ENCODE data around the gene TMBIM1. TPM values are rescaled to one million over a fixed set of nuclear protein-coding genes. Genes with fewer than 3 reads are reported as not detected.

TMBIM1 gene
- total and polyA plus RNA-seq, 9 of the 15 experiments (the other 6 are each of a cell fraction or from before 2014, with no cell fraction given) = 14.2 to 105 (median 47.0) TPM

- WGBS (ENCODE audit: insufficient coverage, low coverage, missing lambda C conversion rate) = 56% methylated on average over 3 of the region's 3 CpGs
- Histone ChIP-seq H3K27me3 (ENCODE audit: control insufficient read depth in 2 of 2, insufficient read depth in 2 of 2, low read length in 2 of 2) (no peaks in the 10 kb centered on the region), H3K79me2 (ENCODE audit: control insufficient read depth, insufficient read depth, low read length) (no peaks in the 10 kb centered on the region), H2AFZ (ENCODE audit: low read depth, low read length) (no peak overlapping the region), H3K27ac (ENCODE audit: extremely low read depth, low read depth, low read length) (no peak overlapping the region), H3K4me1 (replicated peaks in 1 of 2; ENCODE audit: control insufficient read depth in 2 of 2, insufficient read depth in 2 of 2, low read length in 2 of 2) (no peaks in the 10 kb centered on the region; a peak in 1 of 5 replicates), H3K4me3 (no peak overlapping the region), H3K36me3 (ENCODE audit: control insufficient read depth, insufficient read depth, low read length) (peaks cover 80% of the 10 kb centered on the region), H3K9me1 (ENCODE audit: control insufficient read depth, insufficient read depth, low read length) (no peaks in the 10 kb centered on the region), H3K9me3 (replicated peaks; ENCODE audit: control insufficient read depth, insufficient read depth, low read depth, low read length) (no peaks in the 10 kb centered on the region), H4K20me1 (replicated peaks; ENCODE audit: control insufficient read depth, insufficient read depth, low read length) (no peaks in the 10 kb centered on the region), H3K4me2 (ENCODE audit: insufficient read depth, low read length) (no peak overlapping the region), H3K9ac (ENCODE audit: insufficient read depth in 1 of 2, low read depth in 2 of 2, low read length in 2 of 2) (no peak overlapping the region)
- ATAC-seq (no peak), FAIRE-seq (no peak), DNase-seq (ENCODE audit: extremely low read depth in 1 of 4, low spot score in 3 of 4) (no peak)
- in situ Hi-C loops (cut with MboI) (no loop called here), intact Hi-C loops (cut with micrococcal nuclease) (no loop called here)
- TF ChIP-seq ZNF639 (CRISPR knock-in tag; conservative IDR thresholded peaks at IDR 0.05 in 1 of 2, IDR thresholded peaks at IDR 0.05 in 1 of 2) = no peak
- no peak for TF ChIP-seq CBX5 (IDR thresholded peaks at IDR 0.05; ENCODE audit: borderline replicate concordance, low read depth)
- no peak for TF ChIP-seq E2F3 (CRISPR knock-in tag; IDR thresholded peaks at IDR 0.05)
- no peak for TF ChIP-seq TRIM24 (IDR thresholded peaks at IDR 0.05)
- TF ChIP-seq PHB2 (IDR thresholded peaks at IDR 0.05; ENCODE audit: low read depth) = no peak
- TF ChIP-seq NEUROD1 (IDR thresholded peaks at IDR 0.05; ENCODE audit: borderline replicate concordance, low read depth, low read length, partially characterized antibody) = no peak
- TF ChIP-seq HMBOX1 (IDR thresholded peaks at IDR 0.05) = no peak
- no peak for TF ChIP-seq ZC3H4 (CRISPR knock-in tag; IDR thresholded peaks at IDR 0.05; ENCODE audit: borderline replicate concordance)
- TF ChIP-seq MTF1 (CRISPR knock-in tag; IDR thresholded peaks at IDR 0.05; ENCODE audit: borderline replicate concordance) = no peak
- no peak for TF ChIP-seq TOE1 (IDR thresholded peaks at IDR 0.05; ENCODE audit: borderline replicate concordance)
- TF ChIP-seq TOE1 (CRISPR knock-in tag; IDR thresholded peaks at IDR 0.05; ENCODE audit: borderline replicate concordance, low read depth) = no peak
- no peak for TF ChIP-seq SPI1 (IDR thresholded peaks at IDR 0.05; ENCODE audit: borderline replicate concordance, low read depth, low read length)
- TF ChIP-seq TEAD4 (IDR thresholded peaks at IDR 0.05; ENCODE audit: low read length) = no peak
- no peak for TF ChIP-seq TEAD4 (CRISPR knock-in tag; IDR thresholded peaks at IDR 0.05; ENCODE audit: borderline replicate concordance)
- no peak for TF ChIP-seq USF2 (CRISPR knock-in tag; IDR thresholded peaks at IDR 0.05)
- no peak for TF ChIP-seq MAFG (tag; conservative IDR thresholded peaks at IDR 0.05)
- TF ChIP-seq RFX5 (IDR thresholded peaks at IDR 0.05; ENCODE audit: low read depth, low read length) = no peak
- TF ChIP-seq E2F4 (CRISPR knock-in tag; IDR thresholded peaks at IDR 0.05; ENCODE audit: low read depth) = no peak
- TSS peak; percentile 12 for BruUV-seq (replicated peaks)
- ChIA-PET POLR2A (interaction anchor here (0.7 to 2.0 kb wide), 2 partner anchors 13 to 16 kb away, joined by 3 to 8 read pairs; no protein-coding TSS in a partner anchor), CTCF (ENCODE audit: low intra/inter-chr PET ratio) (no interaction called here)
Measured at GRCh38 chr2:218234521-218234920, 57.8 kb downstream of the TMBIM1 start.
